Epithelial cell of esophagus (primary cell): ENCODE results near the gene ATG13.

ENCODE experiments used
- DNase-seq: peaks from one replicate; pipeline ENCODE4 v3.0.0; 2010; ENCODE audit warnings: low read depth
- H3K4me3 ChIP-seq: 2 replicates; pipeline ENCODE4 v1.5.1; 2011; ENCODE audit warnings: mild to moderate bottlenecking, low read length, control low read depth
- CTCF ChIP-seq: IDR thresholded peaks from 2 replicates; pipeline ENCODE4 v1.5.1; 2011; ENCODE audit warnings: low read depth, mild to moderate bottlenecking, low read length, control low read depth, inconsistent platforms; ENCODE audit not compliant: insufficient read depth; ENCODE audit errors: missing control alignments

ATG13 gene

GRCh38 chr11:46618837-46619236 is 1.5 kb downstream of the ATG13 start:
- no peak for DNase-seq
- peak overlapping the region; percentile 97 for H3K4me3 ChIP-seq
- TF ChIP-seq CTCF = no peak

- no peak overlapping the region for H3K4me3 ChIP-seq
- peak; percentile 9 for DNase-seq
- no peak for TF ChIP-seq CTCF
These were observed 8.1 kb downstream of the ATG13 start for GRCh38 chr11:46625406-46625805.

- DNase-seq = no peak
- no peak overlapping the region for H3K4me3 ChIP-seq
- TF ChIP-seq CTCF = no peak
These were observed 11.6 kb downstream of the ATG13 start for GRCh38 chr11:46628961-46629360.

- TF ChIP-seq CTCF = no peak
- H3K4me3 ChIP-seq = no peak overlapping the region
- no peak for DNase-seq
These were observed 12.9 kb downstream of the ATG13 start for GRCh38 chr11:46630237-46630636.

- no peak for TF ChIP-seq CTCF
These were observed 14.3 kb downstream of the ATG13 start for GRCh38 chr11:46631676-46632075.

GRCh38 chr11:46632502-46632901 is 15.1 kb downstream of the ATG13 start:
- no peak for DNase-seq
- no peak for TF ChIP-seq CTCF
- no peak overlapping the region for H3K4me3 ChIP-seq

More at GRCh38 chr11:46631676-46632075, 14.3 kb downstream of the ATG13 start:
- H3K4me3 ChIP-seq = no peak overlapping the region
- DNase-seq = peak; percentile 77

DNA sequence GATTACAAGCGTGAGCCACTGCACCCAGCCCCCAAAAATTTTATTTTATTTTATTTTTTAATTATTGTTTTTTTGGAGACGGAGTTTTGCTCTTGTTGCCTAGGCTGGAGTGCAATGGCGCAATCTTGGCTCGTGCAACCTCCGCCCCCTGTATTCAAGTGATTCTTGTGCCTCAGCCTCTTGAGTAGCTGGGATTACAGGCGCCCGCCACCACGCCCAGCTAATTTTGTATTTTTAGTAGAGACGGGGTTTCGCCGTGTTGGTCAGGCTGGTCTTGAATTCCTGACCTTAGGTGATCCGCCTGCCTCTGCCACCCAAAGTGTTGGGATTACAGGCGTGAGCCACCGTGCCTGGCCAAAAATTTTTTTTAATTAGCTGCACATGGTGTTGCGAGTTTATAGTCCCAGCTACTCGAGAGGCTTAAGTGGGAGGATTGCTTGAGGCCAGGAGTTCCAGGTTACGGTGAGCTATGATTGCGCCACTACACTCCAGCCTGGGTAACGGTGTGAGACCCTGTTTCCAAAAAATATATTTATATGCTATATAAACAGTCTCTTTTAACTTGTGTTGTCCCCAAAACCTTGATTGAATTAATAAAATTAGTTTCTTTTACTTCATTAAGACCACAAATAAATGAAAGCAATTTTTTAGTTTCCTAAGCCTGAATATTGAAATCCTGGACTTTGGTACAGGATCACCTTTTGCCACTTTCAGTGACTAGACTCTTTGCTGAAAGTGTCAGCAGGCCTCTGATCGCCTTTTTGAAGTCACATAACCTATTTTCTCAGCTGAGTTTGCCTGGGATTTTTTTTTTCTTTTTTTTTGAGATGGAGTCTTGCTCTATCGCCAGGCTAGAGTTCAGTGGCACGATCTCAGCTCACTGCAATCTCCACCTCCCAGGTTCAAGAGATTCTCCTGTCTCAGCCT is 16.2 kb downstream of the ATG13 start:
- H3K4me3 ChIP-seq = no peak overlapping the region
- DNase-seq = no peak
- no peak for TF ChIP-seq CTCF
